HCT116 (cell line): Measurements from ENCODE around the gene FAM13A. TPM values are rescaled to one million over a fixed set of nuclear protein-coding genes. Genes with fewer than 3 reads are reported as not detected.

Experiments
- ATAC-seq: fragments of 200-7000 bp; cut with Tn5 transposase; 2 replicates; pipeline ENCODE4 v1.9.1; 2020; ENCODE audit warnings: mild to moderate bottlenecking, moderate library complexity
- BruUV-seq: library from RNA; stranded (reverse); fragments of 400-500 nt; replicated peaks from 2 replicates; lab custom pipeline; 2021; lab: Mats Ljungman, UMichigan
- CTCF ChIA-PET: fragments of 300-600 bp; sonication (Branson Sonifier 250); formaldehyde crosslinking; loops from one replicate; lab custom pipeline; 2021; ENCODE audit warnings: antibody characterized with exemption; lab: Charles Lee
- POLR2A ChIA-PET: fragments of 300-600, 350-600 bp; sonication (Branson Sonifier 250); formaldehyde crosslinking; loops from one replicate; lab custom pipeline; 2021; ENCODE audit warnings: antibody characterized with exemption; lab: Charles Lee
- RAD21 ChIA-PET, 2 experiments: fragments of 300-600 bp; sonication (Branson Sonifier 250); formaldehyde crosslinking; loops; one replicate each; lab custom pipeline; 2023; ENCODE audit warnings: low total read pairs in 2 of 2; ENCODE audit not compliant: uncharacterized antibody in 2 of 2, unreplicated experiment in 2 of 2, low non-redundant PET in 1 of 2; lab: Charles Lee
- DNase-seq: peaks from one replicate; pipeline ENCODE4 v3.0.0-alpha.2; 2010; ENCODE audit warnings: low read depth, low spot score
- H2AFZ ChIP-seq: fragments of 200-600 bp; shearing (Covaris generic), sonication (generic); 2 replicates; pipeline ENCODE4 v1.6.1; 2017; ENCODE audit warnings: low read depth, mixed run types, mixed read lengths, antibody characterized with exemption, low read length; ENCODE audit not compliant: poor library complexity, severe bottlenecking
- H3K27ac ChIP-seq: 2 replicates; pipeline ENCODE4 v1.5.1; 2012; ENCODE audit warnings: low read depth, low read length
- H3K27me3 ChIP-seq: fragments of 200-600 bp; sonication (generic); 2 replicates; pipeline ENCODE4 v1.6.1; 2016; ENCODE audit warnings: mixed run types, low read length, mixed read lengths; ENCODE audit not compliant: insufficient read depth
- H3K36me3 ChIP-seq, 2 experiments: fragments of 200-500 bp in 1 of 2; fragments of 200-600 bp in 1 of 2; sonication (Bioruptor generic) in 1 of 2; sonication (generic) in 1 of 2; 2 replicates each; pipeline versions ENCODE4 v1.5.1 to v1.6.1; 2014 to 2016; ENCODE audit warnings: low read length in 2 of 2, inconsistent platforms in 1 of 2, mixed read lengths in 1 of 2, mixed run types in 1 of 2; ENCODE audit not compliant: insufficient read depth in 2 of 2, control insufficient read depth in 1 of 2
- H3K4me1 ChIP-seq, 2 experiments: fragments of 200-600 bp in 1 of 2; sonication (generic) in 1 of 2; 2 replicates each; pipeline versions ENCODE4 v1.5.1 to v1.6.1; 2012 to 2017; ENCODE audit warnings: low read length in 2 of 2, inconsistent platforms in 1 of 2, mild to moderate bottlenecking in 1 of 2, mixed read lengths in 1 of 2, mixed run types in 1 of 2, moderate library complexity in 1 of 2; ENCODE audit not compliant: insufficient read depth in 2 of 2, control insufficient read depth in 1 of 2
- H3K4me2 ChIP-seq: fragments of 200-600 bp; sonication (generic); 2 replicates; pipeline ENCODE4 v1.6.1; 2017; ENCODE audit warnings: mixed run types, low read length, mixed read lengths
- H3K4me3 ChIP-seq, 2 experiments: fragments of 200-600 bp in 1 of 2; sonication (generic) in 1 of 2; replicated peaks in 1 of 2; 2 replicates each; pipeline ENCODE4 v1.5.1; 2011 to 2016; ENCODE audit warnings: low read length in 2 of 2, control low read depth in 1 of 2, low read depth in 1 of 2, mild to moderate bottlenecking in 1 of 2, mixed read lengths in 1 of 2, mixed run types in 1 of 2
- H3K79me2 ChIP-seq: fragments of 200-600 bp; sonication (generic); 2 replicates; pipeline ENCODE4 v1.6.1; 2017; ENCODE audit warnings: mild to moderate bottlenecking, mixed run types, low read length, moderate library complexity, mixed read lengths; ENCODE audit not compliant: insufficient read depth
- H3K9ac ChIP-seq: fragments of 200-600 bp; sonication (generic); 2 replicates; pipeline ENCODE4 v1.6.1; 2016; ENCODE audit warnings: low read length, mixed read lengths
- H3K9me2 ChIP-seq: fragments of 200-600 bp; sonication (generic), shearing (Covaris generic); 2 replicates; pipeline ENCODE4 v1.6.1; 2017; ENCODE audit warnings: mixed run types, mild to moderate bottlenecking, moderate library complexity; ENCODE audit not compliant: insufficient read depth
- H3K9me3 ChIP-seq, 2 experiments: fragments of 200-500 bp in 1 of 2; fragments of 200-600 bp in 1 of 2; sonication (Bioruptor generic) in 1 of 2; sonication (generic) in 1 of 2; 2 replicates each; pipeline ENCODE4 v1.6.1; 2014 to 2017; ENCODE audit warnings: low read length in 2 of 2, mixed read lengths in 2 of 2, inconsistent platforms in 1 of 2, low read depth in 1 of 2, mild to moderate bottlenecking in 1 of 2, mixed run types in 1 of 2, moderate library complexity in 1 of 2; ENCODE audit not compliant: control insufficient read depth in 1 of 2, insufficient read depth in 1 of 2
- H4K20me1 ChIP-seq: fragments of 200-600 bp; sonication (generic), shearing (Covaris generic); 2 replicates; pipeline ENCODE4 v1.6.1; 2017; ENCODE audit warnings: mixed run types, mild to moderate bottlenecking, moderate library complexity; ENCODE audit not compliant: insufficient read depth
- CEBPB ChIP-seq: IDR thresholded peaks from 2 replicates; pipeline ENCODE4 v1.6.1; 2012; ENCODE audit warnings: low read depth
- CTCF ChIP-seq, 3 experiments: fragments of 200-600 bp in 1 of 3; sonication (generic) in 1 of 3; IDR thresholded peaks in 2 of 3; conservative IDR thresholded peaks in 1 of 3; 2 replicates each; pipeline ENCODE4 v1.5.1; 2012 to 2017; ENCODE audit warnings: low read depth in 2 of 3, low read length in 2 of 3, antibody characterized with exemption in 1 of 3, borderline replicate concordance in 1 of 3, control low read depth in 1 of 3, mild to moderate bottlenecking in 1 of 3, mixed read lengths in 1 of 3, mixed run types in 1 of 3, moderate library complexity in 1 of 3; ENCODE audit not compliant: insufficient read depth in 1 of 3
- EGR1 ChIP-seq: IDR thresholded peaks from 2 replicates; pipeline ENCODE4 v1.6.1; 2012; ENCODE audit warnings: low read depth
- ELF1 ChIP-seq: IDR thresholded peaks from 2 replicates; pipeline ENCODE4 v1.6.1; 2012; ENCODE audit warnings: low read depth, borderline replicate concordance
- EZH2 ChIP-seq: fragments of 200-600 bp; sonication (generic); IDR thresholded peaks from 2 replicates; pipeline ENCODE4 v1.6.1; 2017; ENCODE audit warnings: antibody characterized with exemption, mixed run types
- JUND ChIP-seq: IDR thresholded peaks from 2 replicates; pipeline ENCODE4 v1.6.1; 2012
- POLR2A ChIP-seq: IDR thresholded peaks from 2 replicates; pipeline ENCODE4 v1.7.0; 2011; ENCODE audit warnings: borderline replicate concordance; ENCODE audit not compliant: insufficient read depth, insufficient read length; ENCODE audit errors: extremely low read depth
- POLR2AphosphoS5 ChIP-seq: IDR thresholded peaks from 2 replicates; pipeline ENCODE4 v1.6.1; 2011; ENCODE audit warnings: mild to moderate bottlenecking, low read depth, low read length, moderate library complexity
- RAD21 ChIP-seq: IDR thresholded peaks from 2 replicates; pipeline ENCODE4 v1.6.1; 2012; ENCODE audit warnings: low read depth, mild to moderate bottlenecking
- REST ChIP-seq: IDR thresholded peaks from 2 replicates; pipeline ENCODE4 v1.6.1; 2012; ENCODE audit warnings: low read depth
- SRF ChIP-seq: IDR thresholded peaks from 2 replicates; pipeline ENCODE4 v1.6.1; 2012; ENCODE audit warnings: low read depth
- ZFX ChIP-seq: fragments of 450-650 bp; IDR thresholded peaks from 2 replicates; pipeline ENCODE4 v1.6.1; 2017
- intact Hi-C: fragments of 100-400 bp; cut with micrococcal nuclease; formaldehyde crosslinking; loops from 2 replicates; pipeline ENCODE4 v1.10.0; 2022
- total RNA-seq: library from RNA; stranded (reverse); gene quantifications from one replicate; pipeline ENCODE4 v1.2.1, GENCODE V29; 2021; ENCODE audit not compliant: unreplicated experiment

Gene FAM13A
- total RNA-seq, 1 experiment from 2014 or later = 17.2 TPM

- Histone ChIP-seq H3K27me3 (no peaks in the 10 kb centered on the region), H3K4me2 (no peak overlapping the region), H2AFZ (no peak overlapping the region), H3K9me3 (no peaks in the 10 kb centered on the region), H3K4me1 (no peaks in the 10 kb centered on the region), H3K9ac (no peak overlapping the region), H3K79me2 (no peaks in the 10 kb centered on the region), H3K36me3 (peaks cover 0 to 7% of the 10 kb centered on the region in 2 experiments; a peak in 2 of 4 replicates), H3K27ac (no peak overlapping the region), H4K20me1 (no peaks in the 10 kb centered on the region), H3K9me2 (no peaks in the 10 kb centered on the region), H3K4me3 (no peak overlapping the region)
- BruUV-seq = no TSS peak
- ChIA-PET RAD21 (no interaction called here), POLR2A (no interaction called here), CTCF (no interaction called here)
- intact Hi-C loops = no loop called here
- no peak for TF ChIP-seq ELF1
- no peak for TF ChIP-seq EGR1
- TF ChIP-seq POLR2A = no peak
- no peak for TF ChIP-seq CEBPB
- DNase-seq = no peak
- no peak for ATAC-seq
Measured at GRCh38 chr4:88734403-88734949, 322.5 kb downstream of the FAM13A start.

- no peak overlapping the region for H3K27ac ChIP-seq
- ChIA-PET RAD21 (no interaction called here), CTCF (no interaction called here), POLR2A (no interaction called here)
- no peak overlapping the region for H3K4me3 ChIP-seq
- H3K4me2 ChIP-seq = no peak overlapping the region
- no peaks in the 10 kb centered on the region for H3K79me2 ChIP-seq
- intact Hi-C loops = no loop called here
- no peak overlapping the region for H2AFZ ChIP-seq
- no peaks in the 10 kb centered on the region for H4K20me1 ChIP-seq
- ATAC-seq = no peak
- peaks cover 0 to 7% of the 10 kb centered on the region in 2 experiments; a peak in 1 of 4 replicates for H3K36me3 ChIP-seq
- H3K27me3 ChIP-seq = no peaks in the 10 kb centered on the region
- no peaks in the 10 kb centered on the region for H3K9me2 ChIP-seq
- H3K4me1 ChIP-seq = no peaks in the 10 kb centered on the region
- H3K9ac ChIP-seq = no peak overlapping the region
- no TSS peak for BruUV-seq
- DNase-seq = no peak
- no peaks in the 10 kb centered on the region for H3K9me3 ChIP-seq
- TF ChIP-seq POLR2AphosphoS5 = no peak
- TF ChIP-seq RAD21 = no peak
- no peak for TF ChIP-seq EZH2
- no peak for TF ChIP-seq ZFX
- no peak for TF ChIP-seq SRF
- no peak for TF ChIP-seq JUND
- TF ChIP-seq REST = no peak
- TF ChIP-seq POLR2A = no peak
- TF ChIP-seq CTCF (IDR thresholded peaks at IDR 0.05 in 2 of 3, conservative IDR thresholded peaks at IDR 0.05 in 1 of 3; ENCODE audit: borderline replicate concordance in 1 of 3, insufficient read depth in 1 of 3, low read depth in 2 of 3, low read length in 2 of 3) = no peak
Measured at GRCh38 chr4:88732714-88733368, 324.1 kb downstream of the FAM13A start.
